Stomach (tissue), 9 donors: Measurements from ENCODE around the gene GPR32. TPM values are rescaled to one million over a fixed set of nuclear protein-coding genes. Genes with fewer than 3 reads are reported as not detected.

Experiments
- DNase-seq, 2 donors: peaks; one replicate each; pipeline versions ENCODE4 v3.0.0 to v3.0.0-alpha.2; 2013 to 2019
- H3K27ac ChIP-seq, 5 donors: fragments of 200-600 bp in 4 of 5; sonication (generic) in 4 of 5; one replicate each; pipeline ENCODE4 v1.5.1; 2013 to 2019; ENCODE audit warnings: mild to moderate bottlenecking in 1 of 5, moderate library complexity in 1 of 5
- H3K27me3 ChIP-seq, 3 donors: fragments of 200-600 bp; sonication (generic); one replicate each; pipeline ENCODE4 v1.5.1; 2017 to 2019; ENCODE audit warnings: mixed run types in 1 of 3
- H3K36me3 ChIP-seq, 4 donors: fragments of 200-600 bp; sonication (generic); 1 replicate in 3 of 4; 2 replicates in 1 of 4; pipeline ENCODE4 v1.5.1; 2016 to 2019
- H3K4me1 ChIP-seq, 4 donors: fragments of 200-600 bp; sonication (generic); one replicate each; pipeline ENCODE4 v1.5.1; 2016 to 2019
- H3K4me3 ChIP-seq, 4 donors: fragments of 200-600 bp; sonication (generic) in 3 of 4; one replicate each; pipeline ENCODE4 v1.5.1; 2016 to 2019; ENCODE audit warnings: mild to moderate bottlenecking in 1 of 4
- H3K9me3 ChIP-seq, 4 donors: fragments of 200-600 bp; sonication (generic); one replicate each; pipeline ENCODE4 v1.5.1; 2016 to 2019
- EP300 ChIP-seq: sonication (generic); formaldehyde crosslinking; IDR thresholded peaks from one replicate; pipeline ENCODE4 v1.6.1; 2017; ENCODE audit warnings: antibody characterized with exemption
- POLR2A ChIP-seq, 4 donors: fragments of 450-650 bp; IDR thresholded peaks; one replicate each; pipeline ENCODE4 v1.6.1; 2016; ENCODE audit warnings: antibody characterized with exemption in 4 of 4, control low read depth in 2 of 4, mild to moderate bottlenecking in 1 of 4, moderate library complexity in 1 of 4
- POLR2AphosphoS5 ChIP-seq, 3 donors: sonication (generic); formaldehyde crosslinking; IDR thresholded peaks; one replicate each; pipeline ENCODE4 v1.6.1; 2016; ENCODE audit warnings: antibody characterized with exemption in 3 of 3
- WGBS, 5 donors: extraction: QIAGEN DNeasy Blood & Tissue Kit in 3 of 5; methylation state at CpG; one replicate each; pipeline versions ENCODE4 v1.1.5 to v1.1.7; 2013 to 2018; 5-methylcytosine and 5-hydroxymethylcytosine counted together
- intact Hi-C: fragments of 100-400 bp; cut with DNase I; formaldehyde crosslinking; loops from one replicate; pipeline ENCODE4 v1.15.1; 2023; ENCODE audit warnings: low total_unique reads
- polyA plus RNA-seq, 3 donors: library from polyadenylated mRNA; stranded (reverse); fragments of 200-250 nt; gene quantifications; one replicate each; pipeline ENCODE4 v1.2.3, GENCODE V29; 2013
- total RNA-seq, 5 donors: library from RNA; depleted of rRNA; stranded (reverse); fragments of >200 nt; gene quantifications; one replicate each; pipeline versions ENCODE4 v1.1.0 to v1.2.3, GENCODE V29; 2014 to 2016
- TF ChIP-seq, protein P1 (sequence below), 7 experiments: fragments of 450-650 bp in 4 of 7; fragments of 200-600 bp in 3 of 7; sonication (generic) in 3 of 7; IDR thresholded peaks; one replicate each; pipeline ENCODE4 v1.5.1; 2016 to 2019; ENCODE audit warnings: antibody characterized with exemption in 7 of 7, control low read depth in 2 of 7, mild to moderate bottlenecking in 1 of 7
- donor health status: healthy with polysubstance abuse.
- donor health status: Bipolar disorder and iron deficiency.
- donor health status: healthy.

Gene GPR32
- total and polyA plus RNA-seq, 8 donors = not detected

- 58 to 77% (median 71%) methylated on average over 5 of the region's 5 CpGs for WGBS, 5 donors
- intact Hi-C loops = no loop called here
- H3K4me3 ChIP-seq = no peak overlapping the region
- H3K27me3 ChIP-seq = peaks cover 0 to 73% (median 17%) of the 10 kb centered on the region in 3 donors
- TF ChIP-seq POLR2AphosphoS5 (IDR thresholded peaks at IDR 0.05) (no peak), EP300 (no peak), POLR2A (IDR thresholded peaks at IDR 0.05) (no peak)
- TF ChIP-seq, protein P1, sequence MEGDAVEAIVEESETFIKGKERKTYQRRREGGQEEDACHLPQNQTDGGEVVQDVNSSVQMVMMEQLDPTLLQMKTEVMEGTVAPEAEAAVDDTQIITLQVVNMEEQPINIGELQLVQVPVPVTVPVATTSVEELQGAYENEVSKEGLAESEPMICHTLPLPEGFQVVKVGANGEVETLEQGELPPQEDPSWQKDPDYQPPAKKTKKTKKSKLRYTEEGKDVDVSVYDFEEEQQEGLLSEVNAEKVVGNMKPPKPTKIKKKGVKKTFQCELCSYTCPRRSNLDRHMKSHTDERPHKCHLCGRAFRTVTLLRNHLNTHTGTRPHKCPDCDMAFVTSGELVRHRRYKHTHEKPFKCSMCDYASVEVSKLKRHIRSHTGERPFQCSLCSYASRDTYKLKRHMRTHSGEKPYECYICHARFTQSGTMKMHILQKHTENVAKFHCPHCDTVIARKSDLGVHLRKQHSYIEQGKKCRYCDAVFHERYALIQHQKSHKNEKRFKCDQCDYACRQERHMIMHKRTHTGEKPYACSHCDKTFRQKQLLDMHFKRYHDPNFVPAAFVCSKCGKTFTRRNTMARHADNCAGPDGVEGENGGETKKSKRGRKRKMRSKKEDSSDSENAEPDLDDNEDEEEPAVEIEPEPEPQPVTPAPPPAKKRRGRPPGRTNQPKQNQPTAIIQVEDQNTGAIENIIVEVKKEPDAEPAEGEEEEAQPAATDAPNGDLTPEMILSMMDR (IDR thresholded peaks at IDR 0.05) = no peak
- no peaks in the 10 kb centered on the region for H3K4me1 ChIP-seq
- no peaks in the 10 kb centered on the region for H3K36me3 ChIP-seq
- DNase-seq = no peak
- no peak overlapping the region for H3K27ac ChIP-seq
- H3K9me3 ChIP-seq = no peaks in the 10 kb centered on the region
These were observed 33.9 kb upstream of the GPR32 start for GRCh38 chr19:50736338-50736737.

GRCh38 chr19:50739132-50739913 lies 30.9 kb upstream of the GPR32 start:
- intact Hi-C loops = no loop called here
- 78 to 82% (median 80%) methylated on average over 22 to 23 of the region's 23 CpGs for WGBS, 5 donors
- no peak for DNase-seq
- no peak overlapping the region for H3K4me3 ChIP-seq
- TF ChIP-seq, protein P1 (IDR thresholded peaks at IDR 0.05) = no peak
- TF ChIP-seq EP300 (no peak), POLR2AphosphoS5 (IDR thresholded peaks at IDR 0.05) (no peak), POLR2A (IDR thresholded peaks at IDR 0.05) (no peak)
- no peaks in the 10 kb centered on the region for H3K36me3 ChIP-seq
- peaks cover 0 to 89% (median 21%) of the 10 kb centered on the region in 3 donors for H3K27me3 ChIP-seq
- no peaks in the 10 kb centered on the region for H3K9me3 ChIP-seq
- H3K27ac ChIP-seq = no peak overlapping the region
- H3K4me1 ChIP-seq = no peaks in the 10 kb centered on the region

DNA sequence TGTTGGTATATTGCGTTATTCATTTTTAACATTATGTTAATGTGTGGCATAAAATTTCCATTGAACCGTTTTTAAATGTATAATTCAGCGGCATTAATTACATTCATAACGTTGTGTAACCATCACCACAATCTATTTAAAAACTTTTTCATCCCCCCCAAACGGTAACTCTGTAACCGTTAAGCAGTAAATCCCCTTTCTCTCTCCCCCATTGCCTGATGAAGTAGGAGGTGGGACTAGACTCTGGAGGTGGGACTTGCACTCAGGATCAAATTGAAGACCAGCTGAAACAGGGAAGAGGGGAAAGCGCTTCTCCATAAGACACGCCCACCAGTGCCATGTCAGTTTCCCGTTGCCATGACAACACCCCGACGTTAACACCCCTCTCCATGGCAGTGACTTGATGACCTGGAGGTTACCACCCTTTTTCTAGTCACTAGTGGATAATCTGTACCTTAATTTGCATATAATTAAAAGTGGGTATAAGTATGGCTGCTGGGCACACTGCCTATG lies 30.3 kb upstream of the GPR32 start:
- Histone ChIP-seq H3K27ac (no peak overlapping the region), H3K27me3 (peaks cover 0 to 83% (median 20%) of the 10 kb centered on the region in 3 donors)
- intact Hi-C loops = no loop called here

GRCh38 chr19:50741179-50741933 lies 28.9 kb upstream of the GPR32 start:
- intact Hi-C loops = no loop called here
- Histone ChIP-seq H3K27ac (no peak overlapping the region), H3K36me3 (no peaks in the 10 kb centered on the region), H3K4me1 (no peaks in the 10 kb centered on the region), H3K9me3 (no peaks in the 10 kb centered on the region), H3K27me3 (peaks cover 0 to 73% (median 15%) of the 10 kb centered on the region in 3 donors), H3K4me3 (no peak overlapping the region)
- WGBS, 5 donors = 48 to 58% (median 50%) methylated on average over 17 to 18 of the region's 18 CpGs
- no peak for DNase-seq
- TF ChIP-seq, protein P1 (IDR thresholded peaks at IDR 0.05) = no peak
- TF ChIP-seq POLR2A (IDR thresholded peaks at IDR 0.05) (no peak), EP300 (no peak), POLR2AphosphoS5 (IDR thresholded peaks at IDR 0.05) (no peak)

More for the DNA sequence above, 30.3 kb upstream of the GPR32 start:
- TF ChIP-seq EP300 (no peak), POLR2AphosphoS5 (IDR thresholded peaks at IDR 0.05) (no peak), POLR2A (IDR thresholded peaks at IDR 0.05) (no peak)
- TF ChIP-seq, protein P1 (IDR thresholded peaks at IDR 0.05) = no peak
- Histone ChIP-seq H3K4me1 (no peaks in the 10 kb centered on the region), H3K9me3 (no peaks in the 10 kb centered on the region), H3K4me3 (no peak overlapping the region), H3K36me3 (no peaks in the 10 kb centered on the region)
- DNase-seq = no peak
- WGBS, 5 donors = 60 to 68% (median 65%) methylated on average over 11 of the region's 11 CpGs
